GM12875 (cell line): ENCODE data around the gene MAG.

ENCODE experiments used
- H3K4me3 ChIP-seq: one replicate; pipeline ENCODE4 v1.5.1; 2011; ENCODE audit warnings: low read depth, low read length, control low read depth
- TF ChIP-seq, protein P1 (sequence below): IDR thresholded peaks from 2 replicates; pipeline ENCODE4 v1.5.1; 2011; ENCODE audit warnings: low read depth, mild to moderate bottlenecking, control low read depth, inconsistent platforms, low read length, moderate library complexity, borderline replicate concordance; ENCODE audit not compliant: insufficient read depth

The MAG gene

DNA sequence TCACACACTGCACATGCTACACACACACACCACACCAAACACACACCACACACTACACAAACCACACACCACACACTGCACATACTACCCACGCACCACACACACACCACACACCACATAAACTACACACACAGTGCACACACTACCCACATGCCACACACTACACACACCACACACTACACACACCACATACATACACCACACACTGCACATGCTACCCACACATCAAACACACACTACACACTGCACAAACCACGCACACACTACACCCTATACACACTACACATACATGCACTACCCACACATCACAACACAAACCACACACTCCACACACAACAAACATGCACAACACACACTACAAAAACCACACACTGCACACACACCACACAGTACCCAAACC lies 6.0 kb downstream of the MAG start:
- TF ChIP-seq, protein P1, sequence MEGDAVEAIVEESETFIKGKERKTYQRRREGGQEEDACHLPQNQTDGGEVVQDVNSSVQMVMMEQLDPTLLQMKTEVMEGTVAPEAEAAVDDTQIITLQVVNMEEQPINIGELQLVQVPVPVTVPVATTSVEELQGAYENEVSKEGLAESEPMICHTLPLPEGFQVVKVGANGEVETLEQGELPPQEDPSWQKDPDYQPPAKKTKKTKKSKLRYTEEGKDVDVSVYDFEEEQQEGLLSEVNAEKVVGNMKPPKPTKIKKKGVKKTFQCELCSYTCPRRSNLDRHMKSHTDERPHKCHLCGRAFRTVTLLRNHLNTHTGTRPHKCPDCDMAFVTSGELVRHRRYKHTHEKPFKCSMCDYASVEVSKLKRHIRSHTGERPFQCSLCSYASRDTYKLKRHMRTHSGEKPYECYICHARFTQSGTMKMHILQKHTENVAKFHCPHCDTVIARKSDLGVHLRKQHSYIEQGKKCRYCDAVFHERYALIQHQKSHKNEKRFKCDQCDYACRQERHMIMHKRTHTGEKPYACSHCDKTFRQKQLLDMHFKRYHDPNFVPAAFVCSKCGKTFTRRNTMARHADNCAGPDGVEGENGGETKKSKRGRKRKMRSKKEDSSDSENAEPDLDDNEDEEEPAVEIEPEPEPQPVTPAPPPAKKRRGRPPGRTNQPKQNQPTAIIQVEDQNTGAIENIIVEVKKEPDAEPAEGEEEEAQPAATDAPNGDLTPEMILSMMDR = no peak
- H3K4me3 ChIP-seq = no peak overlapping the region

DNA sequence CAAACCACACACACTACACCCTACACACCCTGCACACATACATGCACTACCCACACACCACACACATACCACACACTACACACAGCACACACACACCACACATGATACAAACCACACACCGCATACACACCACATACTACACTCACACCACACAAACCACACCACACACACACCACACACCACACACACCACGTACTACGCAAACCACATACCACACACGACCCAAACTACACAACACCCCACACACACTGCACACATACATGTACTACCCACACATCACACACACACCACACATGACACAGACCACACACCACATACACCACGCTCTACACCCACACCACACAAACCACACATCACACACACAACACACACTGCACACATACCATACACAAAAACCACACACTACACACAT lies 6.6 kb downstream of the MAG start:
- TF ChIP-seq, protein P1 = no peak
- H3K4me3 ChIP-seq = no peak overlapping the region

DNA sequence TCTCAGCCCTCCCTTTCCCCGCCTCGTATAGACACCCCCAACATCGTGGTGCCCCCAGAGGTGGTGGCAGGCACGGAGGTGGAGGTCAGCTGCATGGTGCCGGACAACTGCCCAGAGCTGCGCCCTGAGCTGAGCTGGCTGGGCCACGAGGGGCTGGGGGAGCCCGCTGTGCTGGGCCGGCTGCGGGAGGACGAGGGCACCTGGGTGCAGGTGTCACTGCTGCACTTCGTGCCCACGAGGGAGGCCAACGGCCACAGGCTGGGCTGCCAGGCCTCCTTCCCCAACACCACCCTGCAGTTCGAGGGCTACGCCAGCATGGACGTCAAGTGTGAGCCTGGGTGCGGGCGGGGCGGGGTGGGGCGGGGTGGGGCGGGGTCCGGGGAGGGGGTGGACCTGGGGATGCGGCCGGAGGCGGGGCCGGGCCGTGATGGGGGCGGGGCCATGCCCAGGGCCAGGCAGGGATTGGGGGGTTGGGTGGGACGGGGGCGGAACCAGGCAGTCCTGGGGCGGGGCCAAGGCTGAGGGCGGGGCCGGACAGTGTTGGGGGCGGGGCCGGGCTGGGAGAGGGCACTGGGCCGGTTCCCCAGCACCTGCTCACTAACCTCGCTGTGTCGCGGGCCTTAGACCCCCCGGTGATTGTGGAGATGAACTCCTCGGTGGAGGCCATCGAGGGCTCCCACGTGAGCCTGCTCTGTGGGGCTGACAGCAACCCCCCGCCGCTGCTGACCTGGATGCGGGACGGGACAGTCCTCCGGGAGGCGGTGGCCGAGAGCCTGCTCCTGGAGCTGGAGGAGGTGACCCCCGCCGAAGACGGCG lies 7.8 kb downstream of the MAG start:
- H3K4me3 ChIP-seq = no peak overlapping the region

DNA sequence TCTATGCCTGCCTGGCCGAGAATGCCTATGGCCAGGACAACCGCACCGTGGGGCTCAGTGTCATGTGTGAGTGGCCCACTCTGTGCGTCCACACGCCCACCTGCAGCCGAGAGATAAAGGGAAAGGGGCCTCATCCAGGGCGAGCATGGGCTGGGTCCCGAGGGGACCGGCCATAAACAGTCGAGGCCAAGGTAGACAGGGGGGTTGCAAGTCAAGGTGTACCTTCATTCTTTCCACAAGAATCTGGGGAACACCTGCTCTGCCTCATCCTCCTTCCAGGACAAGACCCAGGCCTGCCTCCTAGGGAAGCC lies 8.3 kb downstream of the MAG start:
- no peak overlapping the region for H3K4me3 ChIP-seq
- TF ChIP-seq, protein P1 = no peak

More for the DNA sequence above, 7.8 kb downstream of the MAG start:
- TF ChIP-seq, protein P1 = no peak

DNA sequence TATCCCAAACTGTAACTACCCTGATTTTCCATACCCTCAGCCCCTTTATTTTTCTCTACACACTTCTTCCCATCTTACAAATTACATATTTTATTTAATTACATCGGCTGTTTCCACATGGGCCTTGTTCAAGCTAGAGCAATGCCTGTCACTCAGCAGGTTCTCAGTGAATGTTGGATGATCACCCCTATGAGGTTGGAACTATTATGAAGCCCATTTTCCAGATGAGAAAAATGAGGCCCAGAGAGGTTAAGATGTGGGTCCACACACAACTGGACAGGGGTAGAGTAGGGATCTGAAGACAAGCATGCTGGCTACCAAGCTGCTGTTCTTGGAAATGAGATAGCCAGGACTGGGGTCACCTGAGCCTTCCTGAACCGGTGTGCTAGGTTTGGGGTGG lies 10.0 kb downstream of the MAG start:
- H3K4me3 ChIP-seq = no peak overlapping the region
- TF ChIP-seq, protein P1 = no peak

DNA sequence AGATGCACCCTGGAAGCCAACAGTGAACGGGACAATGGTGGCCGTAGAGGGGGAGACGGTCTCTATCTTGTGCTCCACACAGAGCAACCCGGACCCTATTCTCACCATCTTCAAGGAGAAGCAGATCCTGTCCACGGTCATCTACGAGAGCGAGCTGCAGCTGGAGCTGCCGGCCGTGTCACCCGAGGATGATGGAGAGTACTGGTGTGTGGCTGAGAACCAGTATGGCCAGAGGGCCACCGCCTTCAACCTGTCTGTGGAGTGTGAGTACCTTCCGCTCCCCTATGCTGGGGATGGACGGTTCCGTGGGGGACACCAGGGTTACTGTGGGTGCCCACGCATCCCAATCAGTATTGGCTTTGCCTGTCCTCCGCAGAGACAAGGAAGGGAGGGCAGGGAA lies 10.5 kb downstream of the MAG start:
- no peak overlapping the region for H3K4me3 ChIP-seq
- TF ChIP-seq, protein P1 = no peak

DNA sequence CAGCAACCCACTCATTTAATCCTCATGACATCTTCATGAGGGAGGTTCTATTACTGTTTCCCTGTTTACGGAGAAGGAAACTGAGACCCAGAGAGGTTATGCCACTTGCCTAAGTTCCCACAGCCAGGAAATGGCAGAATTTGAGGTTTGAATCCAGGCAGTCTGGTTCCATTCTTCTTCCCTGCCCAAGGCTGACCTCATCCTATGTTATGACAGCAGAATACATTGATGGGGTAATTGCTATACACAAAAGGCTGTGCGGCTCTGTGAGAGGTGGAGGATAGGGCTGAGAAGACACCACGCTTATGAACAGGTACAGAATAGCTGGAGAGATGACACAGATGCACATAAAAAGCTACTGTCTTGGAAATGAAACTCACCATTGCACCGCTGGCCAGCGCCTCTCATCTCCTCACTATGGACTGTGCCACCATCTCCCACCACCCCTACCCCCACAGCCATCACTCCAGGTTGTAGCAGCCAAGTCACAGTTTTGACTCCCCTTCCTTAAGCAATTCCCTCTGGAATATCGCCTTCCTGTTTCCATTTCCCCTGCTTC lies 11.5 kb downstream of the MAG start:
- no peak overlapping the region for H3K4me3 ChIP-seq
- TF ChIP-seq, protein P1 = no peak
